Neural cell (in vitro differentiated cells): ENCODE data around the gene RAI1.

ENCODE experiments used
- CTCF ChIP-seq: fragments of 450-650 bp; IDR thresholded peaks from 2 replicates; pipeline ENCODE4 v1.5.1; 2014; ENCODE audit warnings: antibody characterized with exemption, mild to moderate bottlenecking, moderate library complexity; ENCODE audit not compliant: poor library complexity, severe bottlenecking
- EZH2 ChIP-seq: fragments of 200-600, 300-800 bp; shearing (Covaris generic), sonication (generic); IDR thresholded peaks from 2 replicates; pipeline ENCODE4 v1.6.1; 2014; ENCODE audit warnings: antibody characterized with exemption, low read length, borderline replicate concordance, mild to moderate bottlenecking; ENCODE audit not compliant: insufficient read depth, poor library complexity, severe bottlenecking
- MXI1 ChIP-seq: fragments of 450-650 bp; conservative IDR thresholded peaks from 2 replicates; pipeline ENCODE4 v1.6.1; 2014; ENCODE audit warnings: antibody characterized with exemption, mild to moderate bottlenecking; ENCODE audit not compliant: poor library complexity, severe bottlenecking
- POLR2AphosphoS5 ChIP-seq: IDR thresholded peaks from 2 replicates; pipeline ENCODE4 v1.6.1; 2012
- REST ChIP-seq: IDR thresholded peaks from 2 replicates; pipeline ENCODE4 v1.6.1; 2012; ENCODE audit warnings: borderline replicate concordance
- SMC3 ChIP-seq: fragments of 450-650 bp; conservative IDR thresholded peaks from 2 replicates; pipeline ENCODE4 v1.6.1; 2014; ENCODE audit warnings: antibody characterized with exemption, mild to moderate bottlenecking, moderate library complexity; ENCODE audit not compliant: poor library complexity

GRCh38 chr17:17859909-17860765, 178.9 kb downstream of the RAI1 start:
- TF ChIP-seq POLR2AphosphoS5 (no peak), SMC3 (peak; percentile 94), CTCF (peak; percentile 90), REST (no peak), EZH2 (no peak), MXI1 (no peak)
